ENCODE results near the gene NME4. TPM values are rescaled to one million over a fixed set of nuclear protein-coding genes. Genes with fewer than 3 reads are reported as not detected.

Gene NME4
- total RNA-seq, 1 experiment from 2014 or later, result 159 TPM

DNA sequence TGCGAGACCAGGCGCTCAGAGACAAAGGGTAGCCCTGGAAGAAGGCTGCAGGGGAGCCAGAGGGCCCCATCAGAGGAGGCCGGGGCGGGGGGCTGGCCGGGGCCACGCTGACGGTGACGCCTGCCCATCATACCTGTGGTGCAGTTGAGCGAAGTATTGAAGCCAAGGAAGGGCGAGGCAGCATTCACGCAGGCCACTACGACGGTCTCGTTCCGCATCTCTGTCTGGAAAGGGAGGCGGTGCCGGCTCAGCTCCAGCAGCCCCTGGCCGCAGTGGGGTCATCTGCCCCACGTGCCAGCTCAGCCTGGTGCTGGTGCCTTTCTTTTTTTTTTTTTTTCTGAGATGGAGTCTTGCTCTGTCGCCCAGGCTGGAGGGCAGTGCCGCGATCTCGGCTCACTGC, 21.8 kb upstream of the NME4 start:
- H3K4me1 ChIP-seq (replicated peaks; ENCODE audit: insufficient read depth), result peaks cover 5% of the 10 kb centered on the region; the same call in 1 of the 2 replicates
- no peak overlapping the region for H2AFZ ChIP-seq
- ChIA-PET CTCF (no interaction called here), POLR2A (ENCODE audit: unreplicated experiment) (no interaction called here)
- no TSS peak for BruUV-seq (replicated peaks)
- no peaks in the 10 kb centered on the region for H3K27me3 ChIP-seq (ENCODE audit: insufficient read depth, low read depth)
- H4K20me1 ChIP-seq (ENCODE audit: insufficient read depth), result no peaks in the 10 kb centered on the region
- H3K27ac ChIP-seq, result no peak overlapping the region
- 0 out of 2 replicates have a peak, but pooled peaks cover 3% of the 10 kb centered on the region for H3F3A ChIP-seq (ENCODE audit: insufficient read depth, low read depth)
- no peak overlapping the region for H3K4me2 ChIP-seq
- no peaks in the 10 kb centered on the region for H3K9me3 ChIP-seq (ENCODE audit: insufficient read depth, low read depth)
- no peaks in the 10 kb centered on the region for H3K79me2 ChIP-seq (ENCODE audit: low read depth)
- H3K9me2 ChIP-seq (ENCODE audit: insufficient read depth), result no peaks in the 10 kb centered on the region
- H3K4me3 ChIP-seq, result no peak overlapping the region
- TF ChIP-seq, protein P1, sequence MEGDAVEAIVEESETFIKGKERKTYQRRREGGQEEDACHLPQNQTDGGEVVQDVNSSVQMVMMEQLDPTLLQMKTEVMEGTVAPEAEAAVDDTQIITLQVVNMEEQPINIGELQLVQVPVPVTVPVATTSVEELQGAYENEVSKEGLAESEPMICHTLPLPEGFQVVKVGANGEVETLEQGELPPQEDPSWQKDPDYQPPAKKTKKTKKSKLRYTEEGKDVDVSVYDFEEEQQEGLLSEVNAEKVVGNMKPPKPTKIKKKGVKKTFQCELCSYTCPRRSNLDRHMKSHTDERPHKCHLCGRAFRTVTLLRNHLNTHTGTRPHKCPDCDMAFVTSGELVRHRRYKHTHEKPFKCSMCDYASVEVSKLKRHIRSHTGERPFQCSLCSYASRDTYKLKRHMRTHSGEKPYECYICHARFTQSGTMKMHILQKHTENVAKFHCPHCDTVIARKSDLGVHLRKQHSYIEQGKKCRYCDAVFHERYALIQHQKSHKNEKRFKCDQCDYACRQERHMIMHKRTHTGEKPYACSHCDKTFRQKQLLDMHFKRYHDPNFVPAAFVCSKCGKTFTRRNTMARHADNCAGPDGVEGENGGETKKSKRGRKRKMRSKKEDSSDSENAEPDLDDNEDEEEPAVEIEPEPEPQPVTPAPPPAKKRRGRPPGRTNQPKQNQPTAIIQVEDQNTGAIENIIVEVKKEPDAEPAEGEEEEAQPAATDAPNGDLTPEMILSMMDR (conservative IDR thresholded peaks at IDR 0.05), result no peak
- no peak for TF ChIP-seq EZH2 (IDR thresholded peaks at IDR 0.05; ENCODE audit: low read depth)
- intact Hi-C loops (cut with micrococcal nuclease; ENCODE audit: unreplicated experiment), result no loop called here
- no peaks in the 10 kb centered on the region for H3K36me3 ChIP-seq (ENCODE audit: low read depth)
- DNase-seq, result no peak

DNA sequence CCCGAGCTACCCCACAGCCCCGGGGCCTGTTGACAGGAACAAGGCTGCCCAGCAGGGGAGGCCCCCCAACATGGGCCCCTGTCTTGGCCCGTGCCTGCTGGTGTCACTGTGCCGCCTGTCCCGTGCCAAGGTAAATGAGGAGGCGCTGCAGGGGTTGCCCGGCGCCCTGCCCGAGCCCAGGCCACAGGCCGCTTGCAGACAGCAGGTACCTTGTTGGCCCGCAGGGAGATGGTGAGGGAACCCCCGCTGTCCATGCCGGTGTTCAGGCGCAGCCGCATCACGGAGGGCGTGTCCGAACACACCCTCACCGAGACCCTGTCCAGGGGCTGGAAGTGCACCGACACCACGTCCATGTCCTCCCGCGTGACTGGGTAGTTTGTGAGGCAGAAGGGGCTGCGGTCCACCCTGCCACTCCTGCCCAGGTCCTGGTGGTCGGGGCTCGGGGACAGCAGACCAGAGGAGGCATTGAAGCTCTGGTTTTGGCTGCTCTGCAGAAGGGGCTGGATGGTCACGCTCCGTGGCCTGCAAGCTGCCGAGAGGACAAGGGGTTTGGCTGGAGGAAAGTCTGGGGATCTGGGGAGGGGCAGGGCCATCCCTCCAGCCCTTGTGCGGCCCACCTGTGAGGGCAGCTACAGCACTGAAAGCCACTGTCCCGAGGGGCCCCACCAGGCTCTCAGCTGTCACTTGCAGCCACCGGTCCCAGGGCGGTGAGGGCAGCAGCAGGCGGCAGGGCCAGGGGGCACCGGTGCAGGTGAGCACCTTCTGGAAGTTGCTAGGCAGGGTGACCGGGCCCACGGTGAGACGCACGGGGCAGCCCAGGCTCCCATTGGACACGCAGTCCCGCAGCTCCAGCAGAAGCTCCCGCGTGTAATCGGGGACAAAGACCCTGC, 20.8 kb upstream of the NME4 start:
- Histone ChIP-seq H3K27ac (no peak overlapping the region), H3K27me3 (ENCODE audit: insufficient read depth, low read depth) (no peaks in the 10 kb centered on the region), H3F3A (ENCODE audit: insufficient read depth, low read depth) (0 out of 2 replicates have a peak, but pooled peaks cover 5% of the 10 kb centered on the region), H3K4me3 (no peak overlapping the region), H3K9me2 (ENCODE audit: insufficient read depth) (no peaks in the 10 kb centered on the region), H4K20me1 (ENCODE audit: insufficient read depth) (no peaks in the 10 kb centered on the region), H2AFZ (no peak overlapping the region), H3K4me1 (replicated peaks; ENCODE audit: insufficient read depth) (no peaks in the 10 kb centered on the region), H3K36me3 (ENCODE audit: low read depth) (no peaks in the 10 kb centered on the region), H3K79me2 (ENCODE audit: low read depth) (no peaks in the 10 kb centered on the region), H3K4me2 (no peak overlapping the region), H3K9me3 (ENCODE audit: insufficient read depth, low read depth) (no peaks in the 10 kb centered on the region)
- no TSS peak for BruUV-seq (replicated peaks)
- TF ChIP-seq, protein P1 (conservative IDR thresholded peaks at IDR 0.05), result no peak
- no peak for TF ChIP-seq EZH2 (IDR thresholded peaks at IDR 0.05; ENCODE audit: low read depth)
- intact Hi-C loops (cut with micrococcal nuclease; ENCODE audit: unreplicated experiment), result no loop called here
- no peak for DNase-seq
- POLR2A ChIA-PET (ENCODE audit: unreplicated experiment), result no interaction called here
- CTCF ChIA-PET, result no interaction called here

DNA sequence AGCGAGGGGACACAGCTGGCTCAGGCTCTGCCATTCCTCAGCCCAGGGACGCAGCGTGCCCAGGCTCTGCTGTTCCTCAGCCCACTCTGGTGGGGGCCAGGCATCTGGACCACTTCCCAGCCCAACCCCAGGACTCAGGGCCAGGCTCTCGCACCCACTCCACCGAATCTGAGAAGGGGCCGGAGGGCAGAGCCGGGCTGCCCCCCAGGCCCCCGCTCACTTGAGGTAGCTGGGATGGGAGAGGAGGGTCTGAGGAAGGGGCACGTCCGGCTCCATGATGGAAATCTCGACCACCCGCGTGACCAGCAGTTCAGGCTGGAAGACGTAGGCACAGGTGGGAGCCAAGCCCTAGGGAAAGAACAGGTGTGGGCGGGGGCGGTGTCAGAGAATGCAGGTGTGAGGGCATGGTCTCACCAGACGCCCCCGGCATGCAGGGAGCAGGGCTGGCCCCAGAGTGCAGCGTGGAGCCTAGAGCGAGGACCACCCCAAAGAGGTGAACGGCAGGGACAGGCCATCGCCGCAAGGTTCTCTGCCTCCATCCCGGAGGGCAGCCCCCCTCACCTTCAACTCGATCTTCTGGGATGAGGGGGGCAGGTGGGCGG, 20.1 kb upstream of the NME4 start:
- H3F3A ChIP-seq (ENCODE audit: insufficient read depth, low read depth), result 0 out of 2 replicates have a peak, but pooled peaks cover 5% of the 10 kb centered on the region
- ChIA-PET CTCF (no interaction called here), POLR2A (ENCODE audit: unreplicated experiment) (no interaction called here)
- no peaks in the 10 kb centered on the region for H4K20me1 ChIP-seq (ENCODE audit: insufficient read depth)
- H3K4me2 ChIP-seq, result no peak overlapping the region
- no peak for TF ChIP-seq EZH2 (IDR thresholded peaks at IDR 0.05; ENCODE audit: low read depth)
- TF ChIP-seq, protein P1 (conservative IDR thresholded peaks at IDR 0.05), result no peak
- no peaks in the 10 kb centered on the region for H3K36me3 ChIP-seq (ENCODE audit: low read depth)
- no peaks in the 10 kb centered on the region for H3K4me1 ChIP-seq (replicated peaks; ENCODE audit: insufficient read depth)
- H3K79me2 ChIP-seq (ENCODE audit: low read depth), result no peaks in the 10 kb centered on the region
- no peaks in the 10 kb centered on the region for H3K9me2 ChIP-seq (ENCODE audit: insufficient read depth)
- no peak overlapping the region for H2AFZ ChIP-seq
- DNase-seq, result no peak
- H3K27ac ChIP-seq, result no peak overlapping the region
- no peaks in the 10 kb centered on the region for H3K9me3 ChIP-seq (ENCODE audit: insufficient read depth, low read depth)
- no peak overlapping the region for H3K4me3 ChIP-seq
- intact Hi-C loops (cut with micrococcal nuclease; ENCODE audit: unreplicated experiment), result no loop called here
- no TSS peak for BruUV-seq (replicated peaks)
- no peaks in the 10 kb centered on the region for H3K27me3 ChIP-seq (ENCODE audit: insufficient read depth, low read depth)

Measured in PC-9 (cell line).